Motor neuron (in vitro differentiated cells): ENCODE data around the gene ZDBF2. TPM values are rescaled to one million over a fixed set of nuclear protein-coding genes. Genes with fewer than 3 reads are reported as not detected.
A peak's percentile ranks its signal among the peaks of the same experiment; 100 is the strongest.
"Not testable (repeated sequence)": the region's sequence is repeated elsewhere in the genome, so short reads cannot be mapped to it uniquely, and the experiment has no call there.

Experiments
- ATAC-seq, 8 experiments: fragments of 200-7000 bp; cut with Tn5 transposase; replicated peaks in 6 of 8; 2 replicates each; pipeline ENCODE4 v1.8.0; 2021; ENCODE audit warnings: mild to moderate bottlenecking in 8 of 8, moderate library complexity in 8 of 8
- H3K27ac ChIP-seq, 2 donors: fragments of 250-450 bp; sonication (Bioruptor Pico); 2 replicates each; pipeline ENCODE4 v1.9.0; 2021; ENCODE audit warnings: antibody characterized with exemption in 2 of 2, mild to moderate bottlenecking in 2 of 2, moderate library complexity in 1 of 2
- H3K4me1 ChIP-seq, 2 donors: fragments of 250-450 bp; sonication (Bioruptor Pico); replicated peaks in 1 of 2; 2 replicates each; pipeline ENCODE4 v1.6.1; 2021; ENCODE audit warnings: antibody characterized with exemption in 2 of 2, mild to moderate bottlenecking in 2 of 2, moderate library complexity in 1 of 2
- H3K4me3 ChIP-seq, 5 donors: fragments of 250-450 bp; sonication (Bioruptor Pico); 2 replicates each; pipeline ENCODE4 v1.9.0; 2021; ENCODE audit warnings: antibody characterized with exemption in 5 of 5, mild to moderate bottlenecking in 5 of 5, moderate library complexity in 4 of 5
- WGBS, 10 experiments: fragments of 450-650 bp; shearing (Covaris generic); methylation state at CpG; one replicate each; pipeline ENCODE4 v1.0.0; 2022; 5-methylcytosine and 5-hydroxymethylcytosine counted together
- in situ Hi-C, 9 experiments: fragments of 400-800 bp; cut with MboI; loops; one replicate each; pipeline ENCODE4 v1.15.0; 2021; ENCODE audit warnings: low sequenced_read_pairs in 9 of 9, low pct_unique_long_range_greater_than_20kb in 2 of 9; ENCODE audit not compliant: unreplicated experiment in 9 of 9
- total RNA-seq, 8 experiments: library from RNA; unstranded; fragments of 300-600 nt; gene quantifications; 2 replicates each; pipeline versions ENCODE4 v1.2.3 to v1.2.4, GENCODE V29; 2022

ZDBF2 gene
- total RNA-seq, 8 experiments from 2014 or later, result 10.7 to 52.4 (median 24.6) TPM

DNA sequence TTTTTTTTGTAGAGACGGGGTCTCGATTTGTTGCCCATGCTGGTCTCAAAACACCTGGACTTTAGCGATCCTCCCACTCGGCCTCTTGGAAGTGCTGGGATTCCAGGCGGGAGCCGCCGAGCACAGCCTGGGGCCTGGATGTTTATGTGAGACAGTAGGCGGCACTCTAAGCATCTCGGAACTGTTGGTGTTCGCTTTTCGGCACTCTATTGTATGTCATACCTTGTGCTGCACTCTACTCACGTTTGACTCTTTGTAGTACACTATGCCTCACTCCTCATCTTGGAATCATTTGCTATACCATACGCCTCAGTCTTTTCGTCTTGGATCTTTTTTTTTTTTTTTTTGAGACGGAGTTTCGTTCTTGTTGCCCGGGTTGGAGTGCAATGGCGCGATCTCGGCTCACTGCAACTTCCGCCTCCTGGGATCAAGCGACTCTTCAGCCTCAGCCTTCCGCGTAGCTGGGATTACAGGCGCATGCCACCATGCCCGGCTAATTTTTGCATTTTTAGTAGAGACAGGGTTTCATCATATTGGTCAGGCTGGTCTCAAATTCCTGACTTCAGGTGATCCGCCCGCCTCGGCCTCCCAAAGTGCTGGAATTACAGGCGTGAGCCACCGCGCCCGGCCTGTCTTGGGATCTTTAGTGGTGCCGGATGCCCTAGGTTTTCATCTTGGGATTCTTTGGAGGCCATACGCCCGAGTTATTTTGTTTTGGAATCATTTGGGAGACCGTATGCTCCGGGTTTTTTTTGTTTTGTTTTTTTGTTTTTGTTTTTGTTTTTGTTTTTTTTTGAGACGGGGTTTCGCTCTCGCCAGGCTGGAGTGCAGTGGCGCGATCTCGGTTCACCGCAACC is 24.2 kb upstream of the ZDBF2 start:
- H3K4me1 ChIP-seq, result no peaks in the 10 kb centered on the region
- peak overlapping the region in 3 of 5 donors; percentile 11 to 26 (median 22) for H3K4me3 ChIP-seq
- in situ Hi-C loops, result no loop called here
- 12 to 93% (median 58%) methylated on average over 2 to 29 of the region's 45 CpGs for WGBS, 10 experiments
- H3K27ac ChIP-seq, result no peak overlapping the region
- ATAC-seq, result peak in 4 of 8 experiments; percentile 67 to 97 (median 86)

GRCh38 chr2:206253125-206253776 is 21.2 kb upstream of the ZDBF2 start:
- peak in 1 of 8 experiments; percentile 11 for ATAC-seq
- no peaks in the 10 kb centered on the region for H3K4me1 ChIP-seq
- H3K27ac ChIP-seq, result no peak overlapping the region
- H3K4me3 ChIP-seq, result no peak overlapping the region
- WGBS, 10 experiments, result 20 to 97% (median 54%) methylated on average over 2 to 16 of the region's 20 CpGs
- in situ Hi-C loops, result no loop called here

- WGBS, 10 experiments, result 31 to 100% (median 56%) methylated on average over 1 to 5 of the region's 5 CpGs; no CpG with 5 or more reads in 2 of the 10 experiments
- in situ Hi-C loops, result no loop called here
- Histone ChIP-seq H3K4me1 (no peaks in the 10 kb centered on the region), H3K27ac (no peak overlapping the region), H3K4me3 (no peak overlapping the region)
- ATAC-seq, result no peak
These were observed 20.7 kb upstream of the ZDBF2 start for GRCh38 chr2:206253777-206254166.

DNA sequence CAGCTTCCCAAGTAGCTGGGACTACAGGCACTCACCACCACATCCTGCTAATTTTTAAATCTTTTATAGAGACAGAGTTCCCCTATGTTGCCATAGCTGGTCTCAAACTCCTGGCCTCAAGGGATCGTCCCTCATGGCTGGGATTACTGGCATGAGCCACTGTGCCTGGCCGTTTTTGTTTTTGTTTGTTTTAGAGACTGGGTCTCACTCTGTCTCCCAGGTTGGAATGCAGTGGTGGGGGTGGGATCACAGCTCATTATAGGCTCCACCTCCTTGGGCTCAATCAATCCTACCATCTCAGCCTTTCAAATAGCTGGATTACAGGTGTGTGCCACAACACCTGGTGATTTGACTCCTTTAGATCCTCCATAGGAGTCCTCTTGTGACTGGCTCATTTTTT is 19.5 kb upstream of the ZDBF2 start:
- Histone ChIP-seq H3K27ac (no peak overlapping the region), H3K4me3 (no peak overlapping the region), H3K4me1 (no peaks in the 10 kb centered on the region)
- ATAC-seq, result no peak
- in situ Hi-C loops, result no loop called here
- WGBS, 10 experiments, result 39 to 86% (median 47%) methylated on average over 1 to 2 of the region's 2 CpGs; no CpG with 5 or more reads in 4 of the 10 experiments

- in situ Hi-C loops, result no loop called here
These were observed 17.7 kb upstream of the ZDBF2 start for GRCh38 chr2:206256706-206257205.

GRCh38 chr2:206257350-206257749 is 17.1 kb upstream of the ZDBF2 start:
- WGBS, 10 experiments, result 40 to 90% (median 66%) methylated on average over 1 to 14 of the region's 14 CpGs; no CpG with 5 or more reads in 4 of the 10 experiments
- H3K27ac ChIP-seq, result no peak overlapping the region
- ATAC-seq, result peak in 1 of 8 experiments; percentile 14
- H3K4me3 ChIP-seq, result no peak overlapping the region
- in situ Hi-C loops, result no loop called here
- H3K4me1 ChIP-seq, result no peaks in the 10 kb centered on the region

More at GRCh38 chr2:206256706-206257205, 17.7 kb upstream of the ZDBF2 start:
- peak in 3 of 8 experiments; percentile 61 to 80 (median 66) for ATAC-seq
- no peaks in the 10 kb centered on the region for H3K4me1 ChIP-seq
- no peak overlapping the region for H3K4me3 ChIP-seq
- 0 to 80% (median 27%) methylated on average over 1 to 3 of the region's 7 CpGs; no CpG with 5 or more reads in 4 of the 10 experiments for WGBS, 10 experiments
- no peak overlapping the region for H3K27ac ChIP-seq

DNA sequence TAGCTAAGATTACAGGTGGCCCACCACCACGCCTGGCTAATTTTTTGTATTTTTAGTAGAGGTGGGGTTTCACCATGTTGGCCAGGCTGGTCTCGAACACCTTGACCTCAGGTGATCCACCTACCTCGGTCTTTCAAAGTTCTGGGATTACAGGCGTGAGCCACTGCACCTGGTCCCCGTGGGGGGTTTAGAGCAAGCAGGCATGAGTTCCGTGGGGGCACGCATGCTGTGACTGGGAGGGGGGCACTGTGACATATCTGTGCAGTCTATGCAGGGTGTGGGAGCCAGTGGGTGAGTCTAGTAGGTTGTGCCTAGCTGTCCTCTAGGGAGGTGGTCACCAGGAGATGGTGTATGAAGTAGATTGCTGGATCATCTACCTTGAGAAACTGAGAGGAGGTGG is 16.6 kb upstream of the ZDBF2 start:
- in situ Hi-C loops, result no loop called here
- ATAC-seq, result no peak

DNA sequence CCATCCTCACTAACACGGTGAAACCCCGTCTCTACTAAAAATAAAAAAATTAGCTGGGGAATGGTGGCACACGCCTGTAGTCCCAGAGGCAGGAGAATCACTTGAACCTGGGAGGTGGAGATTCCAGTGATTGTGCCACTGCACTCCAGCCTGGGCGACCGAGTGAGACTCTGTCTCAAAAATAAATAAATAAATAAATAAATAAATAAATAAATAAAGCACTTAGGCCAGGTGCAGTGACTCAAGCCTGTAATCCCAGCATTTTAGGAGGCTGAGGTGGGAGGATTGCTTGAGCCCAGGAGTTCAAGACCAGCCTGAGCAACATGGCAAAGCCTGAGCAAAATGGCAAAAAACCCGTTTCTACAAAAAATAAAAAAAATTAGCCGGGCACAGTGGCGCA is 15.8 kb upstream of the ZDBF2 start:
- in situ Hi-C loops, ATAC-seq, H3K4me1 ChIP-seq, H3K27ac ChIP-seq, H3K4me3 ChIP-seq: not testable (repeated sequence)
- WGBS, 10 experiments, result 44 to 100% (median 75%) methylated on average over 1 to 8 of the region's 8 CpGs; no CpG with 5 or more reads in 2 of the 10 experiments

More for the DNA sequence above, 16.6 kb upstream of the ZDBF2 start:
- WGBS, 10 experiments, result 10 to 100% (median 47%) methylated on average over 1 to 4 of the region's 7 CpGs; no CpG with 5 or more reads in 4 of the 10 experiments
- H3K4me1 ChIP-seq, result no peaks in the 10 kb centered on the region
- H3K4me3 ChIP-seq, result no peak overlapping the region
- H3K27ac ChIP-seq, result no peak overlapping the region

DNA sequence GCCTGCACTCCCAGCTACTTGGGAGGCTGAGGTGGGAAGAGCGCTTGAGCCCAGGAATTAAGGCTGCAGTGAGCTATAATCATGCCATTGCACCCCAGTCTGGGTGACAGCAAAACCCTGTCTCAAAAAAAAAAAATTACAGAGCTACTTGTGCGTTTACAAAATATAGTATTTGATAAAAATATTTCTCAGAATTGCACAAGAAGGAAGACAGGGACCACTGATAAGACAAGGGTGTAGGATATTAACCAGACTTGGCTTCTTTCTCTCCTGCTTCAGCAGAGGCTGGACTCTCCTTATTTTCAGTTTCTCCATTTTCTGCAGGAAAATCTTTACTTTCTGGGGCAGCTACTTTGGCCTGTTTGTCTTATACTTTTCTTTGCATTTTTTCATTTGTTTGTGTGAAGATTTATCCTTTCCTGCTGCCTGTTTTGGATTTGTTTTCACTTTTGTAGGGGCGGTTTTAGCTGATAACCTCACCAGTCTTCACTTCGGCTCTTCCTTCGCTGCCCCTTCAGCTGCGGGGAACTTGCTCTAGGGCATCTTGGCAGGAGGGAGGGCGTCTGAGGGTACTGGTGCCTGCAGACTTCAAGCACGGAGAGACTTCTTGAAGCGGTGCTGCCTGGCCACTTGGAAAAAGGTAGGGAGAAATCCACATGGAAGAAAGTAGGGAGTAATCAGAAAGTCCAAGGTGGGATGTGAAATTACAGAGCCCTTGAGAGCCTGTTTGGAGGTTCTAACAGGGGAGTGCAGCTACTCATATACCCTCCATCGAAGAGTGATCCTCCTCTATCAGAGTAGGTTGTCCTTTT is 14.9 kb upstream of the ZDBF2 start:
- in situ Hi-C loops, result loop anchor here in 1 of 9 experiments (10.0 kb wide), 1 partner anchor 95 kb away; no protein-coding TSS in a partner anchor
- 0 to 90% (median 55%) methylated on average over 2 to 8 of the region's 10 CpGs for WGBS, 10 experiments
- Histone ChIP-seq H3K27ac (no peak overlapping the region), H3K4me3 (no peak overlapping the region), H3K4me1 (no peaks in the 10 kb centered on the region)
- ATAC-seq, result no peak

GRCh38 chr2:206260188-206261012 is 14.1 kb upstream of the ZDBF2 start:
- no peaks in the 10 kb centered on the region for H3K4me1 ChIP-seq
- H3K27ac ChIP-seq, result no peak overlapping the region
- in situ Hi-C loops, result loop anchor here in 1 of 9 experiments (10.0 kb wide), 1 partner anchor 96 kb away; no protein-coding TSS in a partner anchor
- 11 to 88% (median 40%) methylated on average over 2 to 6 of the region's 7 CpGs for WGBS, 10 experiments
- no peak overlapping the region for H3K4me3 ChIP-seq
- ATAC-seq, result peak in 4 of 8 experiments; percentile 30 to 82 (median 60)

GRCh38 chr2:206263959-206264603 is 10.4 kb upstream of the ZDBF2 start:
- in situ Hi-C loops, result loop anchor here in 1 of 9 experiments (10.0 kb wide), 1 partner anchor 99 kb away; no protein-coding TSS in a partner anchor
- Histone ChIP-seq H3K4me1 (no peaks in the 10 kb centered on the region), H3K4me3 (no peak overlapping the region), H3K27ac (no peak overlapping the region)
- ATAC-seq, result no peak
- 46 to 91% (median 53%) methylated on average over 3 to 21 of the region's 21 CpGs; no CpG with 5 or more reads in 1 of the 10 experiments for WGBS, 10 experiments
